Measurements from ENCODE around the gene UPK1A. TPM values are rescaled to one million over a fixed set of nuclear protein-coding genes. Genes with fewer than 3 reads are reported as not detected.

Gene UPK1A
- total and polyA plus RNA-seq, 9 of the 15 experiments (the other 6 are each of a cell fraction or from before 2014, with no cell fraction given) = 0.06 to 0.13 TPM; not detected in 7

DNA sequence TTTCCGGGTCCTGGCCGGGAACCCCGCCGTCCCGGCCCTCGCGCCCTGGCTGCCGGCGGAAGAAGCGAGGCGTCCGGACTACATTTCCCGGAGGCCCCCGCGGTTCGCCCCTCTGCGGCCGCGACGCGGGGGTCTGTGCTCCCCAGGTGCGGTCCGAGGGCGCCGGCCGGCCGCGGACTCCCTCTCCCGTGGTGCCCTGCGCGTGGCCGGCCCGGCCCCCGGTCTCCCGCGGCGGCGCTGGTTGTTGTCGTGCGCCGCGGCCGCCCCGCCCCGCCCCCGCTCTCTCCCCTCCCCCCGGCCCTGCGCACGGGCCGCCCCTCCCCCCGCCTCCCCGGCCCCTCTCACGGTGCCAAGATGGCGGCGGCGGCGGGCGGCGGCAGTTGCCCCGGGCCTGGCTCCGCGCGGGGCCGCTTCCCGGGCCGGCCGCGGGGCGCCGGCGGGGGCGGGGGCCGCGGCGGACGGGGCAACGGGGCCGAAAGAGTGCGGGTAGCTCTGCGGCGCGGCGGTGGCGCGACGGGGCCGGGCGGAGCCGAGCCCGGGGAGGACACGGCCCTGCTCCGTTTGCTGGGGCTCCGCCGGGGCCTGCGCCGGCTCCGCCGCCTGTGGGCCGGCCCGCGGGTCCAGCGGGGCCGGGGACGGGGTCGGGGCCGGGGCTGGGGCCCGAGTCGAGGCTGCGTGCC lies 51.5 kb downstream of the UPK1A start, which contains the start of gene KMT2B (continued):
- TF ChIP-seq, protein P1, sequence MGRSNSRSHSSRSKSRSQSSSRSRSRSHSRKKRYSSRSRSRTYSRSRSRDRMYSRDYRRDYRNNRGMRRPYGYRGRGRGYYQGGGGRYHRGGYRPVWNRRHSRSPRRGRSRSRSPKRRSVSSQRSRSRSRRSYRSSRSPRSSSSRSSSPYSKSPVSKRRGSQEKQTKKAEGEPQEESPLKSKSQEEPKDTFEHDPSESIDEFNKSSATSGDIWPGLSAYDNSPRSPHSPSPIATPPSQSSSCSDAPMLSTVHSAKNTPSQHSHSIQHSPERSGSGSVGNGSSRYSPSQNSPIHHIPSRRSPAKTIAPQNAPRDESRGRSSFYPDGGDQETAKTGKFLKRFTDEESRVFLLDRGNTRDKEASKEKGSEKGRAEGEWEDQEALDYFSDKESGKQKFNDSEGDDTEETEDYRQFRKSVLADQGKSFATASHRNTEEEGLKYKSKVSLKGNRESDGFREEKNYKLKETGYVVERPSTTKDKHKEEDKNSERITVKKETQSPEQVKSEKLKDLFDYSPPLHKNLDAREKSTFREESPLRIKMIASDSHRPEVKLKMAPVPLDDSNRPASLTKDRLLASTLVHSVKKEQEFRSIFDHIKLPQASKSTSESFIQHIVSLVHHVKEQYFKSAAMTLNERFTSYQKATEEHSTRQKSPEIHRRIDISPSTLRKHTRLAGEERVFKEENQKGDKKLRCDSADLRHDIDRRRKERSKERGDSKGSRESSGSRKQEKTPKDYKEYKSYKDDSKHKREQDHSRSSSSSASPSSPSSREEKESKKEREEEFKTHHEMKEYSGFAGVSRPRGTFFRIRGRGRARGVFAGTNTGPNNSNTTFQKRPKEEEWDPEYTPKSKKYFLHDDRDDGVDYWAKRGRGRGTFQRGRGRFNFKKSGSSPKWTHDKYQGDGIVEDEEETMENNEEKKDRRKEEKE (IDR thresholded peaks at IDR 0.05; ENCODE audit: borderline replicate concordance in 1 of 2, control insufficient read depth in 1 of 2, low read depth in 2 of 2, low read length in 1 of 2) = 0 out of 4 replicates have a peak, but pooled peaks of 1 of the 2 experiments have one; percentile 10
- TF ChIP-seq PCBP2 (IDR thresholded peaks at IDR 0.05; ENCODE audit: low read depth, low read length, poor library complexity, severe bottlenecking) (no peak), RHOXF2B (CRISPR knock-in tag; conservative IDR thresholded peaks at IDR 0.05) (no peak), RCOR1 (IDR thresholded peaks at IDR 0.05; ENCODE audit: borderline replicate concordance in 1 of 2, low read depth in 2 of 2, low read length in 2 of 2) (no peak), FOXJ2 (tag; IDR thresholded peaks at IDR 0.05) (peak; percentile 14), MCM3 (IDR thresholded peaks at IDR 0.05) (no peak), ID3 (CRISPR knock-in tag; IDR thresholded peaks at IDR 0.05) (no peak), ID3 (tag; IDR thresholded peaks at IDR 0.05) (no peak), ARID3B (CRISPR knock-in tag; IDR thresholded peaks at IDR 0.05; ENCODE audit: borderline replicate concordance) (no peak), MXI1 (IDR thresholded peaks at IDR 0.05; ENCODE audit: low read depth, low read length) (no peak), MXD1 (CRISPR knock-in tag; IDR thresholded peaks at IDR 0.05; ENCODE audit: borderline replicate concordance, poor library complexity, severe bottlenecking) (peak; percentile 1), ATF1 (CRISPR knock-in tag; IDR thresholded peaks at IDR 0.05) (0 out of 2 replicates have a peak, but pooled peaks have one; percentile 17), ATF1 (tag; IDR thresholded peaks at IDR 0.05) (peak; percentile 91), TRIM24 (IDR thresholded peaks at IDR 0.05) (no peak), CBX1 (IDR thresholded peaks at IDR 0.05; ENCODE audit: low read depth) (no peak), SRSF9 (IDR thresholded peaks at IDR 0.05; ENCODE audit: borderline replicate concordance, low read depth, low read length) (no peak), ZNF77 (CRISPR knock-in tag; IDR thresholded peaks at IDR 0.05) (no peak), U2AF2 (optimal IDR thresholded peaks at IDR 0.05; ENCODE audit: low read depth, low read length) (no peak)
- TF ChIP-seq, protein P2, sequence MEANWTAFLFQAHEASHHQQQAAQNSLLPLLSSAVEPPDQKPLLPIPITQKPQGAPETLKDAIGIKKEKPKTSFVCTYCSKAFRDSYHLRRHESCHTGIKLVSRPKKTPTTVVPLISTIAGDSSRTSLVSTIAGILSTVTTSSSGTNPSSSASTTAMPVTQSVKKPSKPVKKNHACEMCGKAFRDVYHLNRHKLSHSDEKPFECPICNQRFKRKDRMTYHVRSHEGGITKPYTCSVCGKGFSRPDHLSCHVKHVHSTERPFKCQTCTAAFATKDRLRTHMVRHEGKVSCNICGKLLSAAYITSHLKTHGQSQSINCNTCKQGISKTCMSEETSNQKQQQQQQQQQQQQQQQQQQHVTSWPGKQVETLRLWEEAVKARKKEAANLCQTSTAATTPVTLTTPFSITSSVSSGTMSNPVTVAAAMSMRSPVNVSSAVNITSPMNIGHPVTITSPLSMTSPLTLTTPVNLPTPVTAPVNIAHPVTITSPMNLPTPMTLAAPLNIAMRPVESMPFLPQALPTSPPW (CRISPR knock-in tag; IDR thresholded peaks at IDR 0.05) = peak; percentile 99
- TF ChIP-seq, protein P3, sequence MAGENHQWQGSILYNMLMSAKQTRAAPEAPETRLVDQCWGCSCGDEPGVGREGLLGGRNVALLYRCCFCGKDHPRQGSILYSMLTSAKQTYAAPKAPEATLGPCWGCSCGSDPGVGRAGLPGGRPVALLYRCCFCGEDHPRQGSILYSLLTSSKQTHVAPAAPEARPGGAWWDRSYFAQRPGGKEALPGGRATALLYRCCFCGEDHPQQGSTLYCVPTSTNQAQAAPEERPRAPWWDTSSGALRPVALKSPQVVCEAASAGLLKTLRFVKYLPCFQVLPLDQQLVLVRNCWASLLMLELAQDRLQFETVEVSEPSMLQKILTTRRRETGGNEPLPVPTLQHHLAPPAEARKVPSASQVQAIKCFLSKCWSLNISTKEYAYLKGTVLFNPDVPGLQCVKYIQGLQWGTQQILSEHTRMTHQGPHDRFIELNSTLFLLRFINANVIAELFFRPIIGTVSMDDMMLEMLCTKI (IDR thresholded peaks at IDR 0.05; ENCODE audit: partially characterized antibody) = no peak

All from K562 (cell line).